Measurements from ENCODE around the gene KLHL3.
"Not testable (repeated sequence)": the region's sequence is repeated elsewhere in the genome, so short reads cannot be mapped to it uniquely, and the experiment has no call there.

The KLHL3 gene

DNA sequence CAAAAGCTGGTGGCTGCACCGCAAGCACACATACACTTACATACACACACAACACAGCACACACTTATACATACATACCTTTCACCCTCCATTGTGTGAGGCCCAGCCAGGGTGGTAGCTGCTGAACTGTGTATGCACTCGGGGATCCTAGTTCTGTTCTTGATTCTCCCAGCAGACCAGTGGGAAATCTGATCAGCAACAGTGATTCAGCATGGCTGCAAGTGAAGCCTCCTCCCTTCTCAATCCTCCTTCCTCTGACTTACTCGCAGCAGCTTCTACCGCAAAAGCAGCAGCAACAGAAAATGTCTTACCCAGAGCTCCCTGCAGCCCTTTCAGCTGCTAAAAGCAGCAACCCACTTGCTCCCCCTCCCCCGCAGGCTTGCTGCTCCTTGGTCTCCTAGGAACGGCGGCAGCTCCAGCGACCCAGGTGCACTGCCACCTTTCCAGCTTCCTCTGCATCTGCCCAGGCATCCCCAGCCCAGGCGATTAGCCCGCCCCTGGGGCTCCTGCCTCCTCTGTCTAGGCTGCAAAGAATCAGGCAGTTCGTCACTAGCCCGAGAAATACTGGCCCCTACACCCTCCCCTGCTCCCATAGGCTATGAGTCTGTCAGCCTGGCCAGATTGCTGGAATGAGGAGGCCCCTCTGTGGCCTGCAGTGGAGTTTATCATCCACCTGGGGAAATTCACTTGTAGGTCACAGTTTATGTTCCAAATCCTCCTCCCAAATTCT lies at the start of gene KLHL3:
KLHL3 (minus strand) TSS at position 535 of the 730 bp plus-strand sequence; CDS start at position 92, 443 bp downstream.
- DNase-seq (ENCODE audit: low spot score): no peak

- no peak for DNase-seq (ENCODE audit: low spot score)
Observed at GRCh38 chr5:137782984-137783536, 47.2 kb upstream of the KLHL3 start.

DNA sequence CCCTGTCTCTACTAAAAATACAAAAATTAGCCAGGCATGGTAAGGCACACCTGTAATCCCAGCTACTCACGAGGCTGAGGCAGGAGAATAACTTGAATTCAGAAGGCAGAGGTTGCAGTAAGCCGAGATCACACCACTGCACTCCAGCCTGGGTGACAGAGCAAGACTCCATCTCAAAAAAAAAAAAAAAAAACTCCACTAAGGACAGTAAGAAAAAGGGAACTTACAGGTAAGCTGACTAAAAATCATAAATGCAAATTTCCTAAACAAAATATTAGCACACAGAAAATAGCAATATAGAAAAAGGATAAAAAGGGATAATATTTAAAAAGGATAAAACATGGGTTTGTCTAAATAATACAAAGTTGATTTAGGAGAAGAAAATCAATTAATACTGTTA lies 46.2 kb upstream of the KLHL3 start:
- DNase-seq (ENCODE audit: low spot score): no peak

- DNase-seq (ENCODE audit: low spot score): peak; percentile 57
Observed at GRCh38 chr5:137778772-137779564, 43.1 kb upstream of the KLHL3 start.

GRCh38 chr5:137767937-137768336 lies 32.0 kb upstream of the KLHL3 start:
- DNase-seq (ENCODE audit: low spot score): not testable (repeated sequence)

DNA sequence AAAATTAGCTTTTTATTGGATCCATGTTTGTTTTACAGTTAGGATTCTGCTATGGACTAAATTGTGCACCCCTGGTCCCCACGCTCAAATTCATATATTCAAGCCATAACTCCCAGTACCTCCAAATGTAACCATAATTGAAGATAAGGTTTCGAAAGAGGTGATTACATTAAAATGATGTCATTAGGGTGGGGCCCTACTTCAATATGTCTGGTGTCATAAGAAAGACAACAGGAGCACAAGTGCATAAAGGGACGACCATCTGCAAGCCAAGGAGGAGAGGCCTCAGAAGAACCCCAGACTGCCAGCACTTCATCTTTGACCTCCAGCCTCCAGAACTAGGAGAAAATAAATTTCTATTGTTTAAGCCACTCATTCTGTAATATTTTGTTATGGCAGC lies 25.7 kb upstream of the KLHL3 start:
- no peak for DNase-seq (ENCODE audit: low spot score)

GRCh38 chr5:137760719-137761516 lies 25.0 kb upstream of the KLHL3 start:
- no peak for DNase-seq (ENCODE audit: low spot score)

GRCh38 chr5:137760294-137760693 lies 24.4 kb upstream of the KLHL3 start:
- no peak for DNase-seq (ENCODE audit: low spot score)

DNA sequence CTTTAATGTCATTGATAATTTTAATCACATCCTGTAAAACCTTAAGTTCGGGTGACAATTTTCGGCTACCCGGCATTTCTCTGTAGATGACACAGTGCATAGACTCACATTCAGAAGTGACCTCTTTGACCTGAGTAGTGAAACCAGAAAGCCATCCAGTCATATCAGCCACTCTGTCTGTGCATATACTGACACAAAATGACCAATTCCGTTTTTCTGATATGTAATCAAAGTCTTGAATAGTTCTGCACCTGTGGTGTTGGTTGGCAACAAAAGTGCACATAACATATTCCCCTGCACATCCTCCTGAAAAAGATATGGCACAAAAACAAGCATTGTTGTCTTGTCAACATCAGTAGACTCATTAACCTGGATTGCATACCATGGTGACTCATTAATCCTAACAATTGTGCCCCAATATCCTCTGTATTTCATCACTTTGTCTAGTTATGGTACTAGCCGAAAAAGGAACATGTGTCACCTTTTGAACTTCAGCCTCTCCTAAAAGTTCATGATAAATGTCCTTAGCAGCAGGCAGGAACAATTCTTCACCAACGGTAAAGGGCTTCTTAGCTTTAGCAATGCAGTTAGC lies 22.9 kb upstream of the KLHL3 start:
- peak; percentile 47 for DNase-seq (ENCODE audit: low spot score)

- no peak for DNase-seq (ENCODE audit: low spot score)
Observed at GRCh38 chr5:137758121-137758520, 22.2 kb upstream of the KLHL3 start.

DNA sequence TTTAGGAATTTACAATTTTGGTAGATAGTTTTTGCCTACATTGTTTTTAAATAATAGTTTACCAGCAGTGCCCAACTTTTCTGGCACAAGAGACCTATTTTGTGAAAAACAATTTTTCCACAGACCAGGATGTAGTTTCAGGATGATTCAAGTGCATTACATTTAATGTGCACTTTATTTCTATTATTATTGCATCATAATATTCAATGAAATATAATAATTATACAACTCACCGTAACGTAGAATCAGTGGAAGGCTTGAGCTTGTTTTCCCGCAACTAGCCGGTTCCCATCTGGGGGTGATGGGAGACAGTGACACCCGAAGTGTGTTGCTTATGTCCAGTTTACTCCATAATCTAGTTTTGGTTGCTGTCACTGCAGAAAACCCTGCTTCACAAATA lies 21.7 kb upstream of the KLHL3 start:
- DNase-seq (ENCODE audit: low spot score): no peak

DNA sequence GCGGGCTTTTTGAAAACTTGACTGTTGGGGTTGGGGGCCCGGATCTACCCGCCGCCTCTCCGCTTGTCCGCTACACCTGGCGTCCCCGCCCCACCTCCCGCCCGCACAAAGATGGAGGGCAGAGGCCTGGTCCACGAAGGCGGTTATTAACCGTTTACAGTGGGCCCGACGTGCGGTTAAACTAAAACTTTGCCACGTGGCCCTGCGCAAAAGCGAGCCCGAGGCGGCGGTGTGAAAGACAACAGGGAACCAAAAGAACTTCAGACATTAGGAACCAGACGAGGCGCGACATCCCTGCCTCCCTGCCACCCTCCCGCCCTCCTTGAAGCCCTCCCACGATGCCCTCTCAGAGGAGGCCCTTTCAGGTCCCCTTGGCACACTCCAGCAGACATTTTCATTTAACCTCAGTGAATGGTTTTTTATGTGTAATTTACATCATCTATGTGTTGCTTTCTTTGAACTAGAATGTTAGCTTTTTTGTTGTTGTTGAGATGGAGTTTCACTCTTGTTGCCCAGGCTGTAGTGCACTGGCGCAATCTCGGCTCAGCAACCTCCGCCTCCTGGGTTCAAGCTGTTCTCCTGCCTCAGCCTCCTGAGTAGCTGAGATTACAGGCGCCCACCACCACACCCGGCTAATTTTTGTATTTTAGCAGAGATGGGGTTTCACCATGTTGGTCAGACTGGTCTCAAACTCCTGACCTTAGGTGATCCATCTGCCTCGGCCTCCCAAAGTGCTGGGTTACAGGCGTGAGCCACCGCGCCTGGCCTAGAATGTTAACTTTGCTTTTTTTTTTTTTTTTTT lies 19.3 kb upstream of the KLHL3 start:
- DNase-seq (ENCODE audit: low spot score): no peak

GRCh38 chr5:137754188-137754960 lies 18.5 kb upstream of the KLHL3 start, which contains the start of gene HNRNPA0:
Gene HNRNPA0 (minus strand): TSS chr5:137754363. CDS start chr5:137754066, 297 bp downstream.
- peak; percentile 95 for DNase-seq (ENCODE audit: low spot score)

GRCh38 chr5:137753691-137754187 lies 17.9 kb upstream of the KLHL3 start:
- DNase-seq (ENCODE audit: low spot score): peak; percentile 34

GRCh38 chr5:137752905-137753690 lies 17.2 kb upstream of the KLHL3 start:
- DNase-seq (ENCODE audit: low spot score): peak; percentile 75

GRCh38 chr5:137751869-137752491 lies 16.1 kb upstream of the KLHL3 start:
- DNase-seq (ENCODE audit: low spot score): peak; percentile 85

DNA sequence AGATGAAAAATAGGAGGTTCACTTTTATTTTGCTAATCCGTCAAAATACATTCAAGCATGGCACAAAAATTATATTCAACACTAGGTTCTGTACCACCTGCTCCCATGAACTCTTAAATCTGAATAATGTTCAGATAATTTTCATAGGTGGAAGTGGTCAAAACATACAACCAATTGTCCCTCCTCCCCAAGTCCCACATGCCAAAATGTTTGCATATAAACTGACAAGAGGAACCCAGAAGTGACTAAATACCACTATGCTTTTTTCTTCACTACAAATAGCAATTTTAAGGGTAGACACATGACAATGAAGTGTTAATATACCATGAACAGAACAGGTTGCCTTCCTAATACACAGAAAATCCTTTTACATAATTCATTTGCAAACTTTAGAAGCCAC lies 14.5 kb upstream of the KLHL3 start:
- no peak for DNase-seq (ENCODE audit: low spot score)

- peak; percentile 23 for DNase-seq (ENCODE audit: low spot score)
Observed at GRCh38 chr5:137747848-137748247, 12.0 kb upstream of the KLHL3 start.

All from RKO (cell line).